Choroid plexus epithelial cell (primary cell): Measurements from ENCODE around the gene KNDC1.

ENCODE experiments used
- DNase-seq: peaks from one replicate; pipeline ENCODE4 v3.0.0-alpha.2; 2010; ENCODE audit warnings: low read depth
- H3K4me3 ChIP-seq: 2 replicates; pipeline ENCODE4 v1.5.1; 2011; ENCODE audit warnings: low read depth, mild to moderate bottlenecking, control low read depth, low read length, moderate library complexity
- CTCF ChIP-seq: conservative IDR thresholded peaks from 2 replicates; pipeline ENCODE4 v1.5.1; 2011; ENCODE audit warnings: low read depth, mild to moderate bottlenecking, control low read depth, inconsistent platforms, low read length, moderate library complexity

Gene KNDC1

GRCh38 chr10:133182791-133183645 lies 23.0 kb downstream of the KNDC1 start:
- no peak for DNase-seq
- no peak overlapping the region for H3K4me3 ChIP-seq
- no peak for TF ChIP-seq CTCF

- TF ChIP-seq CTCF: no peak
- no peak for DNase-seq
These were observed 23.8 kb downstream of the KNDC1 start for GRCh38 chr10:133183646-133184378.

GRCh38 chr10:133184591-133185244 lies 24.7 kb downstream of the KNDC1 start:
- no peak overlapping the region for H3K4me3 ChIP-seq
- DNase-seq: no peak
- TF ChIP-seq CTCF: no peak

More at GRCh38 chr10:133183646-133184378, 23.8 kb downstream of the KNDC1 start:
- no peak overlapping the region for H3K4me3 ChIP-seq

GRCh38 chr10:133185421-133185820 lies 25.4 kb downstream of the KNDC1 start:
- no peak for TF ChIP-seq CTCF

GRCh38 chr10:133185916-133186315 lies 25.9 kb downstream of the KNDC1 start:
- DNase-seq: no peak
- no peak overlapping the region for H3K4me3 ChIP-seq
- TF ChIP-seq CTCF: no peak

More at GRCh38 chr10:133185421-133185820, 25.4 kb downstream of the KNDC1 start:
- no peak overlapping the region for H3K4me3 ChIP-seq
- no peak for DNase-seq

GRCh38 chr10:133186416-133187090 lies 26.5 kb downstream of the KNDC1 start:
- DNase-seq: no peak
- no peak for TF ChIP-seq CTCF
- no peak overlapping the region for H3K4me3 ChIP-seq
